Astrocyte of the spinal cord (primary cell): Measurements from ENCODE around the gene RNF220.
A peak's percentile ranks its signal among the peaks of the same experiment; 100 is the strongest.

ENCODE experiments used
- DNase-seq: peaks from one replicate; pipeline ENCODE4 v3.0.0; 2011; ENCODE audit warnings: low read depth, low spot score
- H3K4me3 ChIP-seq: 2 replicates; pipeline ENCODE4 v1.5.1; 2011; ENCODE audit warnings: low read depth, mild to moderate bottlenecking, low read length, moderate library complexity
- CTCF ChIP-seq: IDR thresholded peaks from 2 replicates; pipeline ENCODE4 v1.5.1; 2012; ENCODE audit warnings: low read depth, mild to moderate bottlenecking, low read length, inconsistent platforms
- in situ Hi-C: cut with HindIII; loops from 2 replicates; pipeline ENCODE4 v1.10.0; 2017; ENCODE audit warnings: low sequenced_read_pairs

RNF220 gene

GRCh38 chr1:44575396-44575795, 170.3 kb downstream of the RNF220 start:
- no peak for DNase-seq
- no peak overlapping the region for H3K4me3 ChIP-seq
- in situ Hi-C loops = no loop called here
- TF ChIP-seq CTCF = no peak

GRCh38 chr1:44576456-44577150, 171.5 kb downstream of the RNF220 start:
- no peak overlapping the region for H3K4me3 ChIP-seq
- no peak for TF ChIP-seq CTCF
- in situ Hi-C loops = no loop called here
- peak; percentile 66 for DNase-seq

- no peak for DNase-seq
- in situ Hi-C loops = no loop called here
- no peak overlapping the region for H3K4me3 ChIP-seq
- no peak for TF ChIP-seq CTCF
Measured at GRCh38 chr1:44581205-44581604, 176.2 kb downstream of the RNF220 start.

- no peak for DNase-seq
- TF ChIP-seq CTCF = no peak
- no peak overlapping the region for H3K4me3 ChIP-seq
- in situ Hi-C loops = no loop called here
Measured at GRCh38 chr1:44584167-44584566, 179.1 kb downstream of the RNF220 start.

- in situ Hi-C loops = no loop called here
- DNase-seq = no peak
- no peak overlapping the region for H3K4me3 ChIP-seq
- TF ChIP-seq CTCF = no peak
Measured at GRCh38 chr1:44585315-44585920, 180.4 kb downstream of the RNF220 start.

GRCh38 chr1:44587796-44588460, 182.9 kb downstream of the RNF220 start:
- TF ChIP-seq CTCF = no peak
- no peak for DNase-seq
- in situ Hi-C loops = no loop called here
- no peak overlapping the region for H3K4me3 ChIP-seq
